ENCODE results near the gene PALMD. TPM values are rescaled to one million over a fixed set of nuclear protein-coding genes. Genes with fewer than 3 reads are reported as not detected.

PALMD gene
- total RNA-seq, 1 experiment from 2014 or later, result 8.0 TPM

- Histone ChIP-seq H3K9me2 (replicated peaks; ENCODE audit: low read length) (no peaks in the 10 kb centered on the region), H3K79me2 (ENCODE audit: low read length) (no peaks in the 10 kb centered on the region), H4K20me1 (ENCODE audit: low read length) (no peaks in the 10 kb centered on the region), H3K9me3 (ENCODE audit: low read length) (no peaks in the 10 kb centered on the region), H3K4me2 (ENCODE audit: low read length) (no peak overlapping the region), H3K27me3 (ENCODE audit: low read length) (no peaks in the 10 kb centered on the region), H2AFZ (ENCODE audit: low read length) (no peak overlapping the region), H3K36me3 (ENCODE audit: low read depth, low read length) (no peaks in the 10 kb centered on the region), H3K4me3 (ENCODE audit: low read length) (no peak overlapping the region), H3K9ac (ENCODE audit: low read length) (no peak overlapping the region), H3K27ac (ENCODE audit: low read length) (peak overlapping the region; percentile 23; the same call in 1 of the 2 replicates), H3K4me1 (ENCODE audit: insufficient read depth, low read length) (peaks cover 26% of the 10 kb centered on the region), H3F3A (ENCODE audit: low read length, unreplicated experiment) (no peaks in the 10 kb centered on the region)
- no peak for ATAC-seq
- CTCF ChIA-PET, result no interaction called here
- POLR2A ChIA-PET (ENCODE audit: unreplicated experiment), result no interaction called here
- no TSS peak for BruUV-seq (replicated peaks)
- DNase-seq, result no peak
- intact Hi-C loops (cut with micrococcal nuclease), result no loop called here
- TF ChIP-seq CTCF (conservative IDR thresholded peaks at IDR 0.05; ENCODE audit: low read depth, low read length) (no peak), EZH2 (IDR thresholded peaks at IDR 0.05; ENCODE audit: low read length, unreplicated experiment) (no peak), EZH2phosphoT487 (IDR thresholded peaks at IDR 0.05; ENCODE audit: borderline replicate concordance, low read length) (no peak)
Observed at GRCh38 chr1:99663501-99663900, 17.6 kb downstream of the PALMD start.

- DNase-seq (no peak), ATAC-seq (no peak)
- BruUV-seq (replicated peaks), result no TSS peak
- Histone ChIP-seq H3K9me2 (replicated peaks; ENCODE audit: low read length) (no peaks in the 10 kb centered on the region), H3K27me3 (ENCODE audit: low read length) (no peaks in the 10 kb centered on the region), H3K27ac (ENCODE audit: low read length) (no peak overlapping the region), H3K4me2 (ENCODE audit: low read length) (no peak overlapping the region), H4K20me1 (ENCODE audit: low read length) (no peaks in the 10 kb centered on the region), H3F3A (ENCODE audit: low read length, unreplicated experiment) (no peaks in the 10 kb centered on the region), H3K4me1 (ENCODE audit: insufficient read depth, low read length) (peaks cover 14% of the 10 kb centered on the region), H2AFZ (ENCODE audit: low read length) (no peak overlapping the region), H3K79me2 (ENCODE audit: low read length) (no peaks in the 10 kb centered on the region), H3K9me3 (ENCODE audit: low read length) (no peaks in the 10 kb centered on the region), H3K36me3 (ENCODE audit: low read depth, low read length) (no peaks in the 10 kb centered on the region), H3K4me3 (ENCODE audit: low read length) (no peak overlapping the region), H3K9ac (ENCODE audit: low read length) (no peak overlapping the region)
- CTCF ChIA-PET, result no interaction called here
- POLR2A ChIA-PET (ENCODE audit: unreplicated experiment), result interaction anchor here (0.6 kb wide), 2 partner anchors 74 to 172 kb away, joined by 3 to 5 read pairs; no protein-coding TSS in a partner anchor
- no peak for TF ChIP-seq EZH2 (IDR thresholded peaks at IDR 0.05; ENCODE audit: low read length, unreplicated experiment)
- no peak for TF ChIP-seq CTCF (conservative IDR thresholded peaks at IDR 0.05; ENCODE audit: low read depth, low read length)
- no peak for TF ChIP-seq EZH2phosphoT487 (IDR thresholded peaks at IDR 0.05; ENCODE audit: borderline replicate concordance, low read length)
- intact Hi-C loops (cut with micrococcal nuclease), result no loop called here
Observed at GRCh38 chr1:99665212-99665611, 19.3 kb downstream of the PALMD start.

- Histone ChIP-seq H3K4me2 (ENCODE audit: low read length) (no peak overlapping the region), H3K79me2 (ENCODE audit: low read length) (no peaks in the 10 kb centered on the region), H3K4me3 (ENCODE audit: low read length) (no peak overlapping the region), H3K36me3 (ENCODE audit: low read depth, low read length) (no peaks in the 10 kb centered on the region), H3K9me2 (replicated peaks; ENCODE audit: low read length) (no peaks in the 10 kb centered on the region), H3F3A (ENCODE audit: low read length, unreplicated experiment) (no peaks in the 10 kb centered on the region), H3K27me3 (ENCODE audit: low read length) (no peaks in the 10 kb centered on the region), H3K27ac (ENCODE audit: low read length) (no peak overlapping the region), H3K9me3 (ENCODE audit: low read length) (no peaks in the 10 kb centered on the region), H2AFZ (ENCODE audit: low read length) (no peak overlapping the region), H3K4me1 (ENCODE audit: insufficient read depth, low read length) (peaks cover 5% of the 10 kb centered on the region; the same call in 1 of the 2 replicates), H3K9ac (ENCODE audit: low read length) (no peak overlapping the region), H4K20me1 (ENCODE audit: low read length) (no peaks in the 10 kb centered on the region)
- intact Hi-C loops (cut with micrococcal nuclease), result no loop called here
- ATAC-seq, result no peak
- DNase-seq, result no peak
- POLR2A ChIA-PET (ENCODE audit: unreplicated experiment), result no interaction called here
- CTCF ChIA-PET, result interaction anchor here (1.5 kb wide), 1 partner anchor 16 kb away, joined by 3 read pairs; no protein-coding TSS in a partner anchor
- no TSS peak for BruUV-seq (replicated peaks)
- TF ChIP-seq EZH2phosphoT487 (IDR thresholded peaks at IDR 0.05; ENCODE audit: borderline replicate concordance, low read length) (no peak), EZH2 (IDR thresholded peaks at IDR 0.05; ENCODE audit: low read length, unreplicated experiment) (no peak), CTCF (conservative IDR thresholded peaks at IDR 0.05; ENCODE audit: low read depth, low read length) (no peak)
Observed at GRCh38 chr1:99669376-99669775, 23.5 kb downstream of the PALMD start.

Data from PC-3 (cell line).